Stromal cell of bone marrow (primary cell): ENCODE measurements around the gene MYL7.

ENCODE experiments used
- DNase-seq: peaks from one replicate; pipeline ENCODE4 v3.0.0-alpha.2; 2012; ENCODE audit warnings: low read depth

MYL7 gene

DNA sequence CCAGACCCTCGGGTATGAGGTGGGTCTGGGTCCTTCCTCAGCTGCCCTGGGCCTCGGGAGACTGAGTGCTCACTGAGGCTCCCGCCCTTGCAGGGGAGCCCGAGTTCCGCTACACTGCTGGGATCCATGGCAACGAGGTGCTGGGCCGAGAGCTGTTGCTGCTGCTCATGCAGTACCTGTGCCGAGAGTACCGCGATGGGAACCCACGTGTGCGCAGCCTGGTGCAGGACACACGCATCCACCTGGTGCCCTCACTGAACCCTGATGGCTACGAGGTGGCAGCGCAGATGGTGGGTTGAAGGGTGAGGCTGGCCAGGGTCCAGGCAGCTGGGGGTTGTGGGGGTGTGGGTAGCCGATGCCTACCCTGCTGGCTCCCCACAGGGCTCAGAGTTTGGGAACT, 29.4 kb downstream of the MYL7 start:
- no peak for DNase-seq

DNA sequence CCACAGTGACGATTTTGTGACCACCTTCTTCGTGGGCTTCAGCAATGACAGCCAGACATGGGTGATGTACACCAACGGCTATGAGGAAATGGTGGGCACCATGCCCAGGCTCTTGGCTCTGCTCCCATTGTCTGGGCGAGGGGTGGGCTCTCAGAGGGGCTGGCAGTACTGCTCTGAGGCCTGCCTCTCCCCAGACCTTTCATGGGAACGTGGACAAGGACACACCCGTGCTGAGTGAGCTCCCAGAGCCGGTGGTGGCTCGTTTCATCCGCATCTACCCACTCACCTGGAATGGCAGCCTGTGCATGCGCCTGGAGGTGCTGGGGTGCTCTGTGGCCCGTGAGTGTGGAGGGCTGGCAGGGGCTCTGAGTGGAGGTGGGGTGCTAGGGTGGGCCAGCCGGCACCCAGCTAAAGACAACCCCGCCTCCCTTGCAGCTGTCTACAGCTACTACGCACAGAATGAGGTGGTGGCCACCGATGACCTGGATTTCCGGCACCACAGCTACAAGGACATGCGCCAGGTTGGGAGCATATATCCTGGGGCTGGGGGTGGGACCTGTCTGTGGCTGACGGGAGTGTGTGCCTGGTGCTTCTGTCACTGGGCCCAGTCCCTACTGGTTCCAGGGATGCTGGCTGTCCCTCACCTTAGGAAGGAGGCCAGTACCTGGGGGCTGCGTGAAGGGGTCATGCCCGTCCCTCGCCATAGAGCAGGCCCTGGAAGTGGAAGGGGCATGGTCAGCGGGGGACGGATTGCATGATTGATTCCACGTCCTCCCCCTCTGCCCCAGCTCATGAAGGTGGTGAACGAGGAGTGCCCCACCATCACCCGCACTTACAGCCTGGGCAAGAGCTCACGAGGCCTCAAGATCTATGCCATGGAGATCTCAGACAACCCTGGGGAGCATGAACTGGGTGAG, 30.2 kb downstream of the MYL7 start:
- DNase-seq: no peak

DNA sequence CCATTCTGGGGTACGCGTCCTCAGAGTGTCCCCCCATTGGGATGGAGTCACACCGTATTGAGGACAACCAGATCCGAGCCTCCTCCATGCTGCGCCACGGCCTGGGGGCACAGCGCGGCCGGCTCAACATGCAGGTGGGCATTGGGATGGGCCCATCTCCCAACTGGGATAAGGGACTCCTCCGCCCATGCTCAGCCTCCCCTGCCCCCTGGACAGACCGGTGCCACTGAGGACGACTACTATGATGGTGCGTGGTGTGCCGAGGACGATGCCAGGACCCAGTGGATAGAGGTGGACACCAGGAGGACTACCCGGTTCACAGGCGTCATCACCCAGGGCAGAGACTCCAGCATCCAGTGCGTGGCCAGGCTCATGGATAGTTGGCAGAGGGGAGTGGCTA, 31.1 kb downstream of the MYL7 start:
- DNase-seq: no peak

DNA sequence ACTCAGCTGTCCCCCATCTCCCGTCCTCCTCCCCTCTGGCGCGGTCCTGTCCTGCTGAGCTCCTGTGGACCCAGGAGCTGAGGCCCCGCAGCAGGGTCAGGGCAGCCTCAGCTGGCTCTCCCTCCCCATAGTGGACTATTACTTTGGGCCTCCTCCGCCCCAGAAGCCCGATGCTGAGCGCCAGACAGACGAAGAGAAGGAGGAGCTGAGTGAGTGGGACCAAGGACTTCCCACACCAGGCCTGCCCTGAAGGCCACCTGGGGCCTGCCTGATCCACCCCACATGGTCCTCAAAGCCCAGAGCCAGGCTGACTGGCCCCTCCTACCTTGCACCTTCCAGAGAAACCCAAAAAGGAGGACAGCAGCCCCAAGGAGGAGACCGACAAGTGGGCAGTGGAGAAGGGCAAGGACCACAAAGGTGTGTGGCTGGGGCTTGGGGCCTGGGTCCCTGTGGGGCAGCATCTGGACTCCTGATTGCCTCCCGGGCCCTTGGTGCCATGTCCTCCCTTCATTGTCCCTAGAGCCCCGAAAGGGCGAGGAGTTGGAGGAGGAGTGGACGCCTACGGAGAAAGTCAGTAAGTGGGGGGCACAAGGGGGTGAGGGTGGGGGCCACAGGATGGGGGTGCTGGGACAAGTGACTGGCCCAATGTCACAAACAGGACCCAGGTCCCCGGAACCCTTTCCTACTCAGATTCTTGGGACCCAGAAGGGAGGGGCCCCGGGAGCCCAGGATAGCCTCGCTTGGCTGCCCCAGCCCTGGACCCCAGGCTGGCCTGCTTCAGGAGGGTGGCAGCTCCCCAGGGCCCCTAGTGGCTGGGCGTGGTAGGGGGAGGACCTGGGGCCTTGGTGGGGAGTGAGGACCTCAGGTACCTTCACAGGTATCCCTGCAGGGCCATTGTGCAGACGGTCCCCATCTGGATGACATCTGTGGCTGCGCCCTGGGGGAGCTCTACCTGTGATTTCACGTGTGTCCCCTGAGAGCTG, 32.1 kb downstream of the MYL7 start:
- no peak for DNase-seq

DNA sequence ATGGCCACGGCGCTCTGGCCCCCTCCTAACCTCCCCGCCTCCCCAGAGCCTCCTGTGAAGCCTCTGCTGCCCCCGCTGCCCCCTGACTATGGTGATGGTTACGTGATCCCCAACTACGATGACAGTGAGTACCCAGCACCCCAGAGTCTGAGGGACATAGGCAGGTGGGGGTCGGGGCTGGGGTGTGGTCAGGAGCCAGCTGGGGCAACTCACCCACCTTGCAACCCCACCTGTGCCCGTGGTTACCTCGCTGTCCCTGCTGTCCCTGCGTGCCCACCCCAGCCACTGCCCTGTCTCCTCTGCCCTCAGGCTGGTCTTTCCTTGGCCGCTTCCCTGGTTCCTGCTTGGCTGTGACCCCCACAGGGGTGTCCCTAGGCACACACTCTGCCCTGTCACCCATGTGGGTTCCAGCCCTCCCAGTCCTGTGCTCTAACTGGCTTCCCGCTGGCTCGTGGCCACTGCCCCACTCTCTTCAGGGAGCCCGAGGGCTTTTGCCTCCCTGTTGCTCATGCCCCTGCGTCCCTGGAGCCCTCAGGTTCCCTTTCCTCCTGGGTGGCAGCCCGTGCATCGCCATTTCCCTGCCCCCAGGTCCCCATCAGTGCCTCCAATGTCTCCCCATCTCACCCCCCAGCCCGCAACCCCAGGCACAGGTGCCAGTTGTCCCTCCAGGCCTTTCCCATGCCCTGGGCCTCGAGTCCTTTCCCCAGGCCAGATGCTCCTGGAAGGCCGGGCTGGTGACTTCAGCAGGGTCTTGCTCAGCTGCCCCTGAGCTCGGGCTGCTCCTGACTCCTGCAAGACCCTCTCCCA, 33.0 kb downstream of the MYL7 start:
- no peak for DNase-seq

DNA sequence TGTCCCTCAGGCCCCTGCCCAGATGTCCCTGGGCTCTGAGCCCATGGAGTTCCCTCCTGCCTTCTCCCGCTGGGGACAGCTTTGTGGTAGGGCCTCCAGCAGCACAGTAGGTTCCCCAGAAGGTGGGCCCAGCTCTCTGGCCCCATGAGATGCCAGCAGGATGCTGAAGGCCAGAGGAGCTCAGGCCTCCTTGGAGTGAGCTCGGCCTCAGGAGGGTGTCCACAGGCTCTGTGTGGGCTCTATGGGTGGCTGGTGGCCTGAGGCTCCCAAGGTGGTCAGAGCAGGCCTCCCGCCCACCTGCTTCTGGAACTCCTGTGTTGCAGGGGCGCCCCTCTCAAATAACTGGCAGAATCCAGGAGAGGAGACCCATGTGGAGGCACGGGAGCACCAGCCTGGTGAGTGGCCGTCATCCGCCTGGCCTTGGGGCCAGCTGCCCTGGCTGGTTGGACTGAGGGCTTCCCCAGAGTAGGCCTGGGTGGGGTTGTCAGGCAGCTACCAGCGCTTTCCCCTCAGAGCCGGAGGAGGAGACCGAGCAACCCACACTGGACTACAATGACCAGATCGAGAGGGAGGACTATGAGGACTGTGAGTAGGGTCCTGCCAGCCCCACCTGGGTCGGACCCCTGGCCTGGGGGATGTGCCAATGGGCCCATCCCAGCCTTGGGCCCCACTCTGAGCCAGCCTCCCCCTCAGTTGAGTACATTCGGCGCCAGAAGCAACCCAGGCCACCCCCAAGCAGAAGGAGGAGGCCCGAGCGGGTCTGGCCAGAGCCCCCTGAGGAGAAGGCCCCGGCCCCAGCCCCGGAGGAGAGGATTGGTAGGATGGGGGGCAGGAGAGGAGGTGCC, 33.8 kb downstream of the MYL7 start:
- DNase-seq: no peak

DNA sequence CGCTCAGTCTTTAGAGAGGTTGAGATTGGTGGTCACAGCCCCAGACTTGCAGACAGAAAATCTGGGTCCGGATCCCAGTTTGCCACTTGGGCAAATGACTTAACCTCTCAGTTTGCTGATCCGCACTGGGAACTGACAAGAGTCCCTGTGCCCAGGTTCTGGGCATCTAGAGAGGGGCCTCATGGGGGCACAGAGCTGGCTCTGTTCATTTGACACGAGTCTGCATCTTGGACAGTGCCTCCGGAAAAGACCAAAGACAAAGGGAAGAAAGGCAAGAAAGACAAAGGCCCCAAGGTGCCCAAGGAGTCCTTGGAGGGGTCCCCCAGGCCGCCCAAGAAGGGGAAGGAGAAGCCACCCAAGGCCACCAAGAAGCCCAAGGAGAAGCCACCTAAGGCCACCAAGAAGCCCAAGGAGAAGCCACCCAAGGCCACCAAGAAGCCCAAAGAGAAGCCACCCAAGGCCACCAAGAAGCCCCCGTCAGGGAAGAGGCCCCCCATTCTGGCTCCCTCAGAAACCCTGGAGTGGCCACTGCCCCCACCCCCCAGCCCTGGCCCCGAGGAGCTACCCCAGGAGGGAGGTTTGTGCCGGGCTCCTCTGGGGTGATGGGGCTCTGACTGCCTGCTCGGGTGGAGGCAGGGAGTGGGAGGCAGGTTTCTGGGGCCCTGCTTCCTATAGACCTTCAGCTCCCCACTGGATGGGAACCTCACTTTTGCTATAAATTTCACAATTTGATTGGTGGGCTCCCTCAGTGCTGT, 34.6 kb downstream of the MYL7 start:
- DNase-seq: no peak

DNA sequence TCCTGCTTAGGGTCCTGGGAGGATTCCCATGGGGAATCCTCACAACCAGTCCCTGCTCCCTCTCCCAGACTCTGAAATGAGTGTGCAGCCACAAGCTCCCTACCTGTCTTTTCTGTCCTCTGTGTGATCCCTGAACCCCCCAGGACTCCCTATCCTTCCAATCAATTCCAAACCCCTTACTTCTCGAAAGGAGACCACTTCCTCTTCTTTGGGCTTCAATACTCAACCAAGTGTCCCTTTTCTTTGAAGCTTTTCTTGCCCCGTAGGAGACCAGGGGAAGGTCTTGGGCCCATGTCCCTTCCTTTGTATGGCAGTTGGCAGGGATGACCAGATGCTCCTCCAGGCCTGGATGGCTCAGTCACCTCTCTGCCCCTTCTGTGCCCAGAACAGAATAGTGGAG, 35.3 kb downstream of the MYL7 start:
- no peak for DNase-seq

DNA sequence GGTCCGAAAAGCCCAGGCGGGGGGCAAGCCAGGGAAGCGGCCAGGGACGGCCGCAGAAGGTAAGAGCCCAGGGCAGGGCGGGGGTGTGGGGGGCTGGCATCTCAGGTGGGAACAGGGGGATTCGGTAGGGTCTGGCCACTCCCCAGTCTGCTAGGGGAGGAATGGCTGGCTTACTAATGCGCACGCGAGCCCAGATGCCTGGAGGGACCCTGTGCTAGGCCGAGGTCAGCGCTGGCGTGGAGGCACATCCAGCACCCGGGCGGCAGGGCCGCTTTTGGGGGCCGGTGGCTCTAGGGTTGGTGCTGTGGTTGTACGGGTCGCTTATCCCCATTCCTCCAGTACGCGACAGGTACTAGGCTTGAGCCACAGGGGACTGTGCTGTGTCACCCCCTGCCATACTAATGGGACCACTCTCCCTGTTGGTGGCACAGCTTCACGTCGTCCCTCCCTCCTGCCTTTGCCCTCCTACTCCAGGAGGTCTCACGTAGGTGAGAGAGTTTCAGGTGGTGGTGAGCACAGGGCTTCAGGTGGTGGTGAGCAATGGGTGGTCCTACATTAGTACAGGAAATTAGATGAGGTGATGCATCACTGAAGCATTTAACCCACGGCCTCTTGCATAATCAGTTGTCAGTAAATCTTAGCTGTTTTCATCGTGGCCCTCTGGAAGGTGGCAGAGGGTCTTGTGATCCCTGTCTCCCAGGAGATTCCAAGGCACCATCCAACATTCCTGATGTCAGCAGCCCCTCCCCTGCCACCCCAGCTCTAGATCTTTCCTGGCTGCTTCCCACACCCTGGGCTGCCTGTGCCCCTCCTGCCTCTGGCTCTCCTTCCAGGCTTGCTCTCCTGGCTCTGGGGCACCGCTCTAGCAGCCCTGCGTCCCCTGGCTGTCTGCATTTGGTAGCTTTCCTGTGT, 36.0 kb downstream of the MYL7 start:
- no peak for DNase-seq

DNA sequence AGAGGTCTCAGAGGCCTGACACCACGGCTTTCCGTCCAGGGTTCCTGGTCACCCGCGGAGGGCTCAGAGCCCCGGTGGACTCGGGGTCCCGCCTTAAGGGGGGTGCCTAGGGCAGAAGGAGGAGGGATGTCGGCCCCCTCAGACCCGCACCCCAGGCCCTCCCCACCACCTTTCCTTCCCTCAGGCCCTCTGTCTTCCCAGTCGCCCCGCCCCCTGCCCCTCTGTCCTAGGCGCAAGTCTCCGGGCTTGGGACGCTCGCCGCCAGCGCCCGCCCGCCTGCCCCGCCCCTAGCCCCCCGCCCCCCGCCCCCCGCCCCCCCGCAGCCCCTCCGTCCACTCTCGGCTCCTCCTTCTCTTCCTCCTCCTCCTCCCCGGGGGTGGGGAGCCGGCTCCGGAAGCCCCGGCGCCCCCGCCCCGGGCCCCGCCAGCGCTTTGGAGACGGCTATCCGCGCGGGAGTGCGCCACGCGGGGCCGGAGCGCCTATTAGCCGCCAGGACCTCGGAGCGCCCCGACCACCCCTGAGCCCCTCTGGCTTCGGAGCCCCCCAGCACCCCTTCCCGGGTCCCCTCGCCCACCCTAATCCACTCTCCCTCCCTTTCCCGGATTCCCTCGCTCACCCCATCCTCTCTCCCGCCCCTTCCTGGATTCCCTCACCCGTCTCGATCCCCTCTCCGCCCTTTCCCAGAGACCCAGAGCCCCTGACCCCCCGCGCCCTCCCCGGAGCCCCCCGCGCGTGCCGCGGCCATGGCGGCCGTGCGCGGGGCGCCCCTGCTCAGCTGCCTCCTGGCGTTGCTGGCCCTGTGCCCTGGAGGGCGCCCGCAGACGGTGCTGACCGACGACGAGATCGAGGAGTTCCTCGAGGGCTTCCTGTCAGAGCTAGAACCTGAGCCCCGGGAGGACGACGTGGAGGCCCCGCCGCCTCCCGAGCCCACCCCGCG, 36.9 kb downstream of the MYL7 start, which contains the start of gene AEBP1:
Gene AEBP1, plus strand, starts transcription at position 423 of the 937 bp plus-strand sequence. Its CDS starts 321 bp downstream, at position 744.
- DNase-seq: no peak

DNA sequence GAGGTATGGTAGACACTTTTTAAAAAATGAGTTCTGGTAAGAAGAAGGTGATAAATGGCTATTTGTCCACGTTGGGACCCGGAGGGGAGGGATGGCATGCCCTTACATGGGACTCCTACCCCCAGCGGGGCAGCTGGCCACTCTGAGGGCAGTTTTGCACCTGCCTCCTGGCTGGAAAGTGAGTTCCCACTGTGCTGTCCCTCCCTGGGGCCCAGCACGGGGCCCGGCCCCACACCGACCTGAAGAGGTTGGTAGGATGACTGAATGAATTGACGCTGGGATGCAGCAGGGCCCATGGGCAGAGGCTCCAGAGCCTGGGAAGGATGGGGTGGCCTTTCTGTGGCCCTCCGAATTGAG, 37.6 kb downstream of the MYL7 start:
- no peak for DNase-seq

DNA sequence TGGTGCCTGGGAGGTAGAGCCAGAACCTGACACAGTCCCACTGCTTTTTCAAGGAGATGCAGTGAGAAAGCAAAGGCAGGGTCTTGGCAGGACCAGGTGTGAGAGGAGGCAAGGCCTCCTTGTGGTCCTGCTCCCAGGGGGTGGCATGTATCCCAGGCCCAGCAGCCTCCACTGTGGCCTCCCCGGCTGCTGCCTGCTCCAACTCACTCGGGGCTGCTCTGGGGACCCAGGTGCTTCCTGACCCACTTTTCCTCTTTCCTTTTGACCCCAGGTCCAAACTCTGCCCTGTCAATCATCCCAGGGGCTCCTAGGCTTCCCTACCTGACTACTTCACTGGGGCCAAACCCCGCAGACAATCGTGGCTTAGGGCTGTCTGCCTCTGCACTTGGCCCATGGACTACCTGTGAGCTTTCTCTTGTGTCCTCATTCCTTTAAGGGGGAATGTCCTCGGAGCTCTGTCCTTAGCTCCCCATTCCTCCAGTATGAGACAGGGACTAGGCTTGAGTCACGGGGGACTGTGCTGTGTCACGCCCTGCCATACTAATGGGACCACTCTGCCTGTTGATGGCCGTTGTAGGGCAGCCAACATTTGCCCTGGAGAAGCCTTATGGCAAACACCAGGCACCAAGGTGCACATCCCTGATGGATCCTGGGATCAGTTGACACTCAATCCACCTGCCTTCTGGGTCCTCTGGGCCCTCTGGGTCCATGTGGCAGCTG, 38.1 kb downstream of the MYL7 start:
- DNase-seq: no peak

DNA sequence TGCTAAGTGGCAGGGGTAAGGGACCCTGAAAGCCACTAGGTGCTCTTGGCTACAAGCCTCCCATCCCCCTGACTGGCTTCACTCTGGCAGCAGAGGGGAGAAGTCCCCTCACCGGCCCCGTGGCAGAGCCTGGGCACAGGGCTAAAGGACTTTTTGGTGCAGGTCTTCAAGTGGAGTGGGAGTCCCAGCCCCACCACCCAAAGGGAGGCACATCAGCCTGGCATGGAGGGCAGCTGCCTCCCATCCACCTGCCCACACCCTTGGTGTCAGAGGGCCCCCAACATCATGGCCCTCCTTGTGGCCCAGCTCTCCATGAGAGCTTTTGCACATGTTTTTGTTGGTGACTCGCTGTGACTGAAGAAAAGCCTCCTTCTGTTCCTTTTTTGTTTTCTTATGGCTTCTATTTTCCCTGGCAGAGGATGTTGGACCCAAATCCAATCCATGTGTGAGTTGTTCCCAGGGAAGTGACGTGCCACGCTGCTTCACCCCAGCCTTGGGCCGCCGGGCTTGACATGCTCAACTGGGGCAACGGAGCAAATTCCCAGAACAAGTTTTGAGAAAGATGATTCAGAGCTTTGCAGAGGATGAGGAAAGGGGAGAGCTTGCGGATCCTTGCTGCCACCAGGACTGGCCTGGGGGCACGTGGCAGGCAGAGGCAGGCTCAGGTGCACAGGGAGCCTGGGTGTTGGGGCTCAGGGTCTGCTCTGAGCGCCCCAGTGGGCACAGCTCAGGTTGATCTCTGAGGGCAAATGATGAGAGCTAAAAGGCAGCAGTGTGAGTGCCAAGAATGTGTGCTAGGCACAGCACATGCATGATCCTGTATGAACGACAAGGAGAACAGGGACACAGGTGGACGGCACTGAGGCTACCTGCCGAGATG, 38.9 kb downstream of the MYL7 start:
- DNase-seq: peak; percentile 95

DNA sequence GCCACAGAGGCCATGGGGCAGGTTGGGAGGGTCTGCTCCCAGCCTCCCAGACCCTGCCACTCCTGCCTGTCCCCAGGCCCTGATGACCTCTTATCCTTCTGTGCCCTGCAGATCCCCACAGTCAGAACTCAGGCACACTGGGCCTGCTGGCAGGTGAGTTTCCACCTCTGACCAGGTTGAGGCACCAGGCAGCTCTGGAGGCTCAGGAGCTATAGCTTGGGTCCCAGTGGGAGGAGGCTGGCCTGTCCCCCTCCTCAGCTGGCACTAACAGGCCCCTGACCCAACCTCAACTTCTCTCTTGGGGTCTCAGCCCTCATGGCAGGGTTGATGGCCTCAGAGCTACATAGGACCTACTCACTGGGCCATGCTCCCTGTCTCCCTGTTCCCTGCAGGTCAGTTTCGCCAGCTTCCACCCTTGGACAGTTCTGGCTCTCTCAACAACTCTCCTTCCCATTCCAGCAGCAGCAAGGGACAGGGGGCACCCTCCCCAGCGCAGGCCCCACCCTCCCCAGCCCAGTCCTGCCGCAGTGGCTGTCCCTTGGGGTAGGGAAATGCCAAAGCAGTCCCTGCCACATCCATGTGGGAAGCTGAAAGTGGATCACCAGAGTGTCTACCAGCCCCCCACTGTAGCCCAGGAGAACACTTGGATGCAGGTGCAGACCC, 39.7 kb downstream of the MYL7 start:
- no peak for DNase-seq

DNA sequence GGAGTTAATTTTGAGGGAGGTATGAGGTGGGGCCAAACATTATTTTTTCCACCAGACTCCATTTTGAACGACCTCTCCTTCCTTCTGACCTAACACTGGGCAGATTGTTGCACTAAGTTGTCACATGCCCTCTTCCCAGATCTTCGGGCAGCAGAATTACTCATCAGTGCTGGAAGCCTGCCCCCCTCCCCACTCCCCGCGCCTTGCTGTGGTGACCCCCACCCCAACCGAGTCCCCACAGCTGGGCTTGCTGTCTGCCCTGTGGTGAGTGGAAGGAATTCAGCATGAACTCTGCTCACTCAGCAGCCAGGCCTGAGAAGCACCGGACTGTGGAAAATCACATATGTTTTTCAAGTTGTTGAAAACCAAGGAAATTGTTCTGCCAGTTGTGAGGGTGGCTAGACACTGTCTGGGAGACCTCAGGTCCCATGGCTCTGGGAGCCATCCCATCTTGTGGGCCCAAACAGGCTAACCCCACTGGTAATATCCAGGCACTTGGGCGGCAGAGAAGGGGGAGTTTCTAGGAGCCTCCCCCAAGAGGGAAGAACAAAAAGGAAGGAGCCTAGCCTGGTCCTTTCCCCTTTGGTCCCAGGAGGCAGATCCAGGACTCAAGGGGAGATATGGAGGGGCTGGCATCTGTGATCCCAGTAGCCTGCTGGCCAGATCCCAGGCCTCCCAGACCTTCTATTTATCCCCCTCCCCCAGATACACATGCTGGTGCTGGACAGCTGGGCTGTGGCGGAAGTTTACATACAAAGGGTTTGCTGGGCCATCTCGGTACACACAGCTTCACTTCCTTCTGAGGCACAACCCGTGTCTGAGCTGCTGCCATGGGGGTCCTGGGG, 40.5 kb downstream of the MYL7 start:
- peak; percentile 84 for DNase-seq
